Activated naive CD4-positive, alpha-beta T cell treated with anti-CD3 and anti-CD28 coated beads, Interleukin-2, amount 50 U/mL, for 16 hours (primary cell): Measurements from ENCODE around the gene KAT2B.

ENCODE experiments used
- DNase-seq: peaks from one replicate; pipeline ENCODE4 v3.0.0-alpha.2; 2020

The KAT2B gene

DNA sequence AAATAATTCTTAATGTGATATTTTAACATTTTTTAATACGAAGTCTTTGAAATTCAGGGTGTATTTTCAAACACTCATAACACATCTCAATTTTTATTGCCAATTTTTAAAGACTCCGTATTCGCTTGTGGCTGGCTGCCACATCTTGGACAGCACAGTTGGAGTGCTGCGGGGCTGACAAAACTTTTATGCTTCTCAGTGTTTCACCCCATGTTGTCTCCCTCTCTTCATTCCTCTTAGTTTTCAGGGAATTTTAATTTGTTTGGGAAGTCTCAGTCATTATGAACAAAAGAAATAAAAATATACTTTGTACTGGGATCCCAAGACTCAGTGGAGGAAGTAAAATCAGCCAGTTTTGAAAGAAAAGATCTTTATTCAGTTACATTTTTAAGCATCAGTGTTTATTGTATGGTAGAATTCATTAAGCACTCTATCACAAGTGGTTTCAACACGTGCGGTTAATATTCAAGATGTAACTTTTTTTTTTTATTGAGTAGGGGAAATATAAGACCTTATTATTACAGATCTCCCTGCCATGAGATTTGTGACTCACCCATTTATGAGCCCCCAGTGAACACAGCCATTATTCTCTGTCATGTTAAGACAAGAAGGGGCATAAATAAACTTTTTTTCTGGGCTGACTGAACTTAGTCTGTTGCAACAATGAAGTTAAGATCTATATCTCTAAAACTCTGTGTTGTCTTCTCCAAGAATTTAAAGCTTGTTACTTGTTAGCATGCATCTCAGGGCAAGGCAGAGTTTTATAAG lies 26.8 kb downstream of the KAT2B start:
- DNase-seq, result no peak

DNA sequence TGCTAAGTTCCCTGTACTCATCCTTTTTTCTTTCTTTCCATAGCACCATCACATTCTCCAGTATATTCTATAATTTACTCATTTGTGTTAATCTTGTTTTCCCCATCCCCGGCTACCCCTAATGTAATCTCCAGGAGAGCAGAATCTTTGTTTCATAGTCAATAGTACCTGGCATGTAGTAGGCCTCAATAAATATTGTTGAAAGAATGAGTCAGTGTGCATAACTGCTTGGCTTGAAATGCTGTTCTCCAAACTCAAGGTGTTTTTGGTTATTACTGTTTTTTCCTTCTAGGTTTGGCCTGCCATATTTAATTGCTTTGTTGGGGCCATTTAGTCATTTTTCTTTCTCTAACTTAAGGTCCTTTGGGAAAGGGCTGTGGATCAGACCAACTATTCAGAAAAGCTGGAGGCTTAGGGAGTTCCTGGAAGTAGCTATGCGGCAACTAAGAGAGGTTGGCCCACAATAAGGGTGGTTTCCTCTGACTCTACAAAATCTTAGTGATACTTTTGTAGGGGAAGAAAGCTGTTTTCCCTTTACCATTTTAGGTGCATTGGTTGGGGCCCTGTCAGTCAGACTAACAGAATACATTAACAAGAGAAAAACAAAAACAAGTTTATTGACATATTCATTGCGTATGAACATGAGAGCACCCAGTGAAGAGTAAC lies 28.4 kb downstream of the KAT2B start:
- DNase-seq, result no peak

DNA sequence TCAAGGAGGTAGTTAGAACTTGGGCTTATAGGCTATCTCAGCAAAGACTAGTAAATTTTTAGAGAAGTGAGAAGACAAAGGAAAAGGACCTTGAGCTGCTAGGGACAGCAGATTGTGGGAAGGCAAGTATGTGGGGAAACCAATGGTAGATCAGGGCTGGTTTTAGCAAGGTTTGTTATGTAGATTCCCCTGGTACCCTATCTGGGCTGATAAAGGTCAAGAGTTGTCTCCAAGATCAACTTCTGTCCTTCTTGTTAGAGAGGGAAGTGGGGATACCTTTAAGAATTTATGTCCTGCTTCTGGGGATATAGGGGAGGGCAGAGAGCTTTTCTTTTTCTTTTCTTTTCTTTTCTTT lies 28.9 kb downstream of the KAT2B start:
- DNase-seq, result no peak

DNA sequence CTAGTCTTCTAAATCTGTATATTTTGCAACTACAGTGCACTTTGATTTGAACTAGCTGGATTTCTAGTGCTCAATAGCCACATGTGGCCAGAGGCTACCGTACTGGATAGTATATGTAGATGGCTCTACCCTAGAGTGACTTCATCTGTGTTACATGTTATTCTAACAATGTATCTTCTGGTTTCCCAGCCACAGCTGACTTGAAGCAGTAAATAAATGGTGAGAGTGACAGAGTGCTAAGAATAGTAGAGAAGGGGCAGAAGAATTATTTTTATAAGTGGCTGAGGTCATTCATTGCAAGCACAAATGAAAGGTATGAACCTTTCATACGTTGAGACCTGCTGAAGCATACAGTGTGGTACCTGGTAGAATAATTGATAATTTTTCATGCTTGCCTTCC lies 30.9 kb downstream of the KAT2B start:
- DNase-seq, result no peak

DNA sequence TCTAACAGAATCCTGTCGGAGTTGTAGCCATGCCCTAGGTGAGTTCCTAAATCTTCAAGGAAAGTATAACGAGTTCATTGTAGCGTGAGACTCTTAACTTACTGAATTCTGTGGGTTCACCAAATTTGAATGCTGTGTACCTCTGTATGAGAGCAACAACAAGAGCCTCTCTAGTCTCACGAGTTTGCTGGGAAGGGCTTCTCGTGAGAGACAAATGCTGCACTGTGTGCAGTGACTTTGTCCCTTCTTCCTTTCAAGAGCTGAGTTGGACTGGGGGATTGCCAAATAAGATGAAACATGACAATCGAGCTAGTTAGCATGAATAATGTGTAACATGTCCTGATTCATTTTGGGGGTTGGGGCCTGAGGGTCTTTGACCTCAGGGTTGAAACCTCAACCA lies 32.2 kb downstream of the KAT2B start:
- DNase-seq, result no peak

DNA sequence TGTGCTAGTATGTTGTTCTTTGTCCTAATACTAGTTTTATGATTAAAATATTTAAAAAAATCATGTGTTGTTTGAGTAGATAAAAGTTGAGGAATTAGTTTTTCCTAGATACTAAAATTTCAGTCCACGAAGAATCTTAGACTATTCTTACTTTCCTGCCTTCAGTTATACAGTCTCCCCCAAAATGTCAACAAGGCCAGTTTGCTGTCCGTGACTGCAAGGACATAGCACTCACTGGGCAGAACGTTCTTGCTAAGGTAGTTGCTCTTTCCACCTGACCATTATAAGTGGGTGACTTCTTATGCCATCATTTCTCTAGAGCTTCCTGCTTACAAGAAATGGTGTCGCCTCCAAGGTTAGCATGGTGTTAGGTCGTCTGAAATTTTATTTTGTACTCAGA lies 32.8 kb downstream of the KAT2B start:
- DNase-seq, result no peak

DNA sequence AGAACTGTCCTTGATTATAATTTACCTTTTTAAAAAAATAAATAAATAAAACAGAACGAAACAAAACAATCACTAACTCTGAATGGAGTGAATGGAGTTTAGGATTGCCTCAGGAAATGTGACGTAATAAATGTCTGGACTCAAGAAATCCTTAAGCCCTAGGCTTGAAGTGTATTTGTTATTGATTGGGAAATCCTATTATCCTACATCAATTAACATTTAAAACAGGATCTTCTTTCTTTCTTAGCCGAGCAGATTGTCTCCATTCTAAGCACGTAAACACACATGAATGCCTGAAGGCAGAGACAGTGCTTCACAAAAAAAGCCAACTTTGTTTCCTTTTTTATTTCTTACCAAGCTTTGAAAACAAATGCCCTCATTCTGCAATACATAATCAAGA lies 33.4 kb downstream of the KAT2B start:
- DNase-seq, result no peak

DNA sequence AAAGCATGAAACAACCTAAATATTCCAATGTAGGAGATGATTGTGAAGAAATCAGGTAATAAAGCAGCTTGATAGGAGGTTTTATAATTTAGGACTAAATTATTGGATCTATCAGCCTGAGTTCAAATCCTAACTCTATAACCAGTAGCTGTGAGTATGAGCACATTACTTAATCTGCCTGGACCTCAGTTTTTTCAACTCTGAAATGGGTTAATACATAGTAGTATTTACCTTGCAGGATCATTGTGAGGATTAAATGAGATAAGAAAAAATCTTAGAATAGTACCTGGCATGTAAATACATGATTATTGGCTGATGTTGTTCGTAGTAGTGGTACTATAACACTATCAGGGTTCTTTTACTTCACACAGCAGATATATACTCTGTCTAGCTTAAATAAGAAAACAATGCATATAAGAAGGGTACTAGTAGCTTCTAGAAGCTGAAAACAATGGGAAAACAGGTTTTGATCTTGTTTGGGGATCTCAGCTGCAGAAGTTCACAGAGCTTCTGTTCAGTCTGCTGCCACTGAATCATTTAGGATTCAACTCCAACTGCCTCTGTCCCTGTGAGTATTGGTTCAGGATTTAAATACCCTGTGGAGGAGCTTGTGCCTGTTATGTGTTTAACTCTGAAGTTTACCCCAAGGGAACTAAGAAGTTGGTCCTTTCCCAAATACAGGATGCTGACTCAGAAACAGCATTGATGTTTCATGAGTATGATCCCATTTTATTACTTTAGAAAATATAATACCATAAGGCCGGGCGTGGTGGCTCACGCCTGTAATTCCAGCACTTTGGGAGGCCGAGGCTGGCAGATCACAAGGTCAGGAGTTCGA lies 34.2 kb downstream of the KAT2B start:
- no peak for DNase-seq

DNA sequence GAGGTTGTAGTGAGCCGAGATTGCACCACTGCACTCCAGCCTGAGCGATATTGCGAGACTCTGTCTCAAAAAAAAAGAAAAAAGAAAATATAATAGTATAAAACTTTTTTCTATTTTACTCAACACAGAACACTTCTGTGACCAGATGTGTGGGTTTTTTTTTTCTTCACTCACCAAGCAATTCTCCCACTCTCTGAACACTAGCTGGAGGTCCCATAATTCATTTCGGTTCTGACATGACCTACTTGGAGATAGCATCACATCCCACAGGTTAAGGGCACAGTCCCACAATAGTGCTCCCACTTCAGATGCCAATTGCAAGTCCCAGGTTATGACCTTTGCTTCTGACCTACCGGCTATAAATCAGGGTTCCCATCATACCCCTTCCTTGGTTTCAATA lies 35.0 kb downstream of the KAT2B start:
- no peak for DNase-seq

DNA sequence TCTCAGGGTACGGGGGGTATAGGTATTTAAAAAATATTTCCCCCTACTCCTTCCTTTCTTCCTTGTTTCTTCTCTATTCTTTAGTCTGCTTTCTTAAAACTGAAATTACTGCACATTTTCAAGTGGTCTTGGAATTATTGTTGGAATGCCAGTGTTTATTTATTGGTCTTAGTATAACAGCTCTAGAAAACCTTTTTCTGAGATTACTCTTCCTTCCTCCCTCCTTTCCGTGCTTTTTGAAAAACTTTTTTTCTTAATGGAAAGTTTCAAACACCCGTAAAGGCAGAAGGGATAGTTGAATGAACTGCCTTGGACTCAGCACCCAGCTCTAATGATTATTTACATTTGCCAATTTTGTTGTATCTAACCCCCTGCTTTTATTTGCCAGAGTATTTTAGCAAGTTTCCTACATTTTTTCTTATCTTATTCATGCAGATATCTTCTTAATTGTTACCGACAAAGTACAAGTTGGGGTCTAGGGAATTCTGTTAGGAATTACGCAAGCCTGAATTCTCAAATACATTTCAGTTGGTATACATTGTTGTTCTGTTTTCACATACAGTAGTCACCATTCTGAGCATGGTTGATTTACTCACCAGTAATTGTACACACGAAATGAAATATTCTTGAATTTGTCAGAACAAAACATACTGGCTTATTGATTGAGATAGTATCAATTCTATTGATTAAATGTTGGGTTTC lies 36.2 kb downstream of the KAT2B start:
- no peak for DNase-seq

DNA sequence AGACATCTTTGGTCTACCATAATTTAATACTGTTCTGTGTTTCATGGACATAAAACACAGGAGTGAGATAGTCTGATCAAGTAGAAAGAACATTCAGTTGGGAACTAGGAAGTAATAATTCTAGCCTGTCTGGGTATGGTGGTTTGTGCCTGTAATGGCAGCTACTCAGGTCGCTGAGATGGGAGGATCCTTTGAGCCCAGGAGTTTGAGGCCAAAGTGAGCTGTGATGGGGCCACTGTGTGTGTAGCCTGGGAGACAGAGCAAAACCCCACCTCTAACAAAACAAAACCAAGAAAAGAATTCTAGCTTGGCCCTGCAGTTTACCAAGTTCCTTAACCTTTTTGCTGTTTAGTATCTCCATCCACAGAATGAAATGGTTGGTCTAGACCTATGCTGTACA lies 36.8 kb downstream of the KAT2B start:
- no peak for DNase-seq

DNA sequence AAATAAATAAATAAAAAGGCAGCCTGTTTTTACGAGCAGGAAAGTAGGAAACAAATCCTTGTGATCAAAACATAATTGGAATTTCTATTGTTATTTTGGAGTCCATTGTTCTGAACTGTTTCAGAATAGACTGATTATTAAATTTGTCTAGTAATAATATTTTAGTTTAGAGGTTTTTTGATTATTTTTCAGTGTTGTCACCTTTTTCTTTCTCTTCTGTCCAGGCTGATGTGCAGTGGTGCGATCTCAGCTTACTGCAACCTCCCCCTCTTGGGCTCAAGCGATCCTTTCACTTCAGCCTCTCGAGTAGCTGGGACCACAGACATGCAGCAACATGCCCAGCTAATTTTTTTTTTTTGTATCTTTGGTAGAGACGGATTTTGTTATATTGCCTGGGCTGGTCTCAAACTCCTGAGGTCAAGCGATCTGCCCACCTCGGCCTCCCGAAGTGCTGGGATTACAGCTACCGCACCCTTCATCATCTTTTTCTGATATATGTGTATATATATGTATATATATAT lies 38.0 kb downstream of the KAT2B start:
- DNase-seq, result no peak

DNA sequence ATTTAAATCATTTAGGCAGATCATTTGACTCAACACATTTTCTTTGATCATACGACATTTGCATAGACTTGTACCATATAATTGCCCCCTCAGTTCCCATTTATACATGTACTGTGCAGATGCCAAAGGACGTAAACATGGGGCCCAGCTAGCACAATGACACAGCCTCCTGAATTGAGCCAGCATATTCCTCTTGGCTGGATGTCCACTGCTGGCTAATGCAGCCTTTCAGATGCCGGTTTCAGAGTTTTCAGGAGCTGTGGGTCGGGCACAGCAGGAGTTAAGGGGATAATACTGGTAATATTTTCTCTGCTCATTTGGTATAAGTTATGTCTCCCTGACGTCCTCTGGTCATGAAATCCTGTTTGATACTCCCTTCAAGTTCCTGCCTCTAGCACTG lies 39.4 kb downstream of the KAT2B start:
- DNase-seq, result no peak

DNA sequence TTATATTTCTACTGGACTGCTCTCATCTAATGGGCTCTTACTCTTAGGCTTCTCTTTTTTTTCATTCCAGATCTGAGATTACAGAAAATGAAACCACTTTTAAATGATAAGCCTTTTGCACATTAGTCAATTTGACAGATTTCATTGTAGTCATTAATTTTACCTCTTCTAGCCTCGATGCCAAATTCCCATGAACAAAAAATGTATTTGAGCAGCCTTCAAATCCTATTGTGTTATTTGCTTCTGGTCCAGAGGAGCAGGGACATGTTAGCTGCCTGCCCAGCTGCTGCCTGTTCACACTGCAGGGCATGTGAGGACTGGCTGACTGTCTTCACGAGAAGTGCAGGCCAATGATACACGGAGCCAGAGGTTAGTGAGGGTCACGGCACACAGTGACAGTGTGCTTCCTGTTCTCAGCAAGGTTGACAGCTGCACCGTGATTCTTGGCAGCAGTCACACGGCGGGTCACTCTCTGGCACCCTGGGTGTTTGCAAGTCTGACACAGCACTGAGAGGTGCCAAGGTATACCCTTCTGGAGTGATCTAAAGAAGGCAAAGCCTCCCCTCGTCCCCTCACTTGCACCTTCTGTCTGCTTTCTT lies 40.8 kb downstream of the KAT2B start:
- DNase-seq, result no peak

DNA sequence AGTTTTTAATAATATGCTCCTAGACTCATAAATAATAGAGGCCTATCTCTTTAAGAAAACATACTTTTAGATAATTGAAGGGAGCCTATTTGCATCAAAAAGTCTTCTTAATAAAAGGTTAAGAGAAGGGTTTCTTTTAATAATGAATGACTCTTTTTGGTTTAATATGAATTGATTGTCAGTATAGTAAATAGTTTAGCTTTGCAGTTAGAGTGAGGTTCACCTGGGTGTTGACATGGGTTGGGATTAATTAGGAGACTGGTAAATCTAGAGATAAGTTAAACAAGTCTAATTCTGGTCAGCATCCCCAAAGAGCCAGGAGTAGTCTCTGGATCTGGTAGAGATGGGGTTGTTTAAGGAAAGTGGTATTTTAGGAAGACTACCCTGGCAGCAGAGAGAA lies 43.0 kb downstream of the KAT2B start:
- no peak for DNase-seq

DNA sequence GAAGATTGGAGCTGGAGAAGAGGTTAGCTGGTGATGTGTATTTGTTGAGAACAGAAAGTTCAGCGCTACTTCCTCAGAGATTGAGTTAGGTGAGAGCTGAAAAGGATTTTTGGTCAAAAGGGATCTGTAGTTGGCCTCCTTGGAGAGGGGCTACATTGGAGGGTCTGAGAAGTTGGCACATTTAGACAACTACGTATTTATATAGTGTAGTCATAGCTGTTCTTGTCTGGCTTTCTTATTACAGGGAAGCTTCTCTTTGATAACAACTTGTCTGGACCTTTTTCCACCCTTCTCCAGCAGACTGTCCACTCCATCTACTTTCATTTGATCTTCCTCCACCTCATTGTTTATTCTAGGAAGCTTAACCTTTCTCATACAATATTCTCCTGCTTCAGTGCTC lies 43.7 kb downstream of the KAT2B start:
- DNase-seq, result no peak

DNA sequence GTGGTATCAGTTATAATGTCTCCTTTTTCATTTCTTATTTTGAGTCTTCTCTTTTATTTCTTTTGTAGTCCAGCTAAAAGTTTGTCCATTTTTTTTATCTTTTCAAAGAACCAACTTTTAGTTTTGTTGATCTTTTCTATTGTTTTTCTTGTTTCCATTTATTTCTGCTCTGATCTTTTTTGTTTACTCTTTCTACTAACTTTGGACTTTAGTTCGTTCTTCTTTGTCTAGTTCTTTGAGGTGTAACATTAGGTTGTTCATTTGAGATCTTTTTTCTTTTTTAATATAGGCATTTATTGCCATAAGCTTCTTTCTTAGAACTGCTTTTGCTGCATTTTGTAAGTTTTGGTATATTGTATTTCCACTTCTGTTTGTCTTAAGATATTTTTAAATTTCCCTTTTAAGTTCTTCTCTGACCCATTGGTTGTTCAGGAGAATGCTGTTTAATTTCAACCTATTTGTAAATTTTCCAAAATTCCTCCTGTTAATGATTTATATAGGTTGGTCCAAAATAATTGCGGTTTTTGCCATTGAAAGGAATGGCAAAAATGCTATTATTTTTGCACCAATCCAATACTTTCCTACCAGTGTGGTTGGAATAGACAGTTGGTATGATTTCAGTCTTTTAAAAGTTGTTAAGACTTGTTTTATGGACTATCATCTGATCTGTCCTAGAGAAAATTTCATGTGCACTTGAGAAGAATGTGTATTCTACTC lies 51.2 kb downstream of the KAT2B start:
- no peak for DNase-seq

DNA sequence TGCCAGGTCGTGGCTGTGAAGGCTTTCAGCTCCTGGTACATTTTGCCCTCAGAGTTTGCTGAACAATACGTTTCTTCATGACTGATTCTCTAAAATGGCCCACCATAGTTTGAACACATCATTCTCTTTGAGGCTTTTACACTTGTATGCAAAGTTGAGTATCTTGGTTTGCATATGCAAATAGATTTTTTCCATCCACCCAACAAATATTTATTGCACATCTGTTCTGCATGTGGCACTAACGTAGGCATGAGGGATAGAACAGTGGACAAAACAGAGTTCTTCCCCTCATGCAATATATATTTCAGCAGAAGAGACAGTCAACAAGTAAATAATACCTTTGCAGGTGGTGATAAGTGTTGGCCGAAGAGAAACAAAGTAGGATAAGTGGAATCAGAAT lies 55.2 kb downstream of the KAT2B start:
- DNase-seq, result no peak

DNA sequence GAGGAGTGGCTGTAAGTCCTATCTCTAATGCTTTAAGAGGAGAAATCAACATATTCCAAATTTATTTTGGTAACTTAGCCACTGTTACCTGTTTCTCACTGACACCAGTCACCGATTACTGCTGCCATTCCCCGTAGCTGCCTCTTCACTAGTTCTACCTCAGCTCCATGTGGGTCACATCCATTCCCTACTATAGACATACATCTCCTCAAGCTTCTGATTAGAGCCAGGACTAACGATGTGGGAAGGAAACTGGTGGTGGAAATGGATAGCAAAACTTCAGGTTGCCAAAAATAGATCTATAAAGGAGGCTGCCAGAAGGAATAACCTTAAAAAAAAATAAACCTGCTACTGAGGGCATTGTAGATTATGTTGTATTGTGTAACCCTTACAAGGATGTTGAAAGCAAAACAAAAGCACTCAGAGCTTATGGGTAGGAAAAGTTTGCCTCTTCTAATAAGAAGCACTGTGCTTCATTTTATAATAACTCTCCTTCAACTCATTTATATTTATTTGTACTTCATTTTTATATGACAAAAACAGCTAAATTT lies 56.0 kb downstream of the KAT2B start:
- DNase-seq, result no peak

DNA sequence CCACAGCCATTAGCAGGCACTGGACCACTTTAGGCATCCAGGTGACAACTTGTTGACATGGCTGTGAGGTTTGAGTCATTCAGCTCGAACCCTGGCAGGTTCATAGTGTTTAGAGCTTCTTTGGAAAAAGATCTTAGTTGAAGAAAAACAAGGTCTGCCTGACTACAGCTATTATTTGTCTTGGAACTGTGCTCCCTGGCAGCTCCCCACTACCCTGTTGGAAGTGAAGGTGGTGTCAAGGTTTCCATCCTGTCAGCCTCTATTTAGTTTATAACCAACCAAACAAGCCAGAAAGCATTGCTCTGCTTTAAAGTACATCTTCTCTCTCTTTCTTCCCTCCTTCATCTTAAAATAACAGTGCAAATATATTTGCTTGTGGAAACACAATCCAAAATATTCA lies 56.8 kb downstream of the KAT2B start:
- no peak for DNase-seq

DNA sequence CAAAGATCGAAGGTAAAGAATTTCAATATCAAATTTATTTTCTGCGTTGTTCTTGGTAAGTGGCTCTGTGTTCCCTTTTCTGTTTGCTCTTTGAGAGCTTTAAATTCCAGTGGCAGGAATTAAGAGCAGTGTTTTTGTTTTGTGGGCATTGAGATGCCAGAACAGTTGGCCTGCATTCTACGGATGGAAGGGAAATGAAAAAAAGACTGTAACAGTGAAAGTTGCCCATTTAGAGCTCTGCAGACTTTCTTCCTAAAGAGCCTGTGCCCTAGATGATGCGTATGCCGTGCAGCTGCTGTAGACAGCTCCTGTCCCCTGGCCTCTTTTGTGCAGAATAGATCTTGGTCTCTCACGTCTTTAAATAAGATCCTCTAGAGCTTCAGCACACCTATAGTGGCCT lies 58.8 kb downstream of the KAT2B start:
- no peak for DNase-seq

DNA sequence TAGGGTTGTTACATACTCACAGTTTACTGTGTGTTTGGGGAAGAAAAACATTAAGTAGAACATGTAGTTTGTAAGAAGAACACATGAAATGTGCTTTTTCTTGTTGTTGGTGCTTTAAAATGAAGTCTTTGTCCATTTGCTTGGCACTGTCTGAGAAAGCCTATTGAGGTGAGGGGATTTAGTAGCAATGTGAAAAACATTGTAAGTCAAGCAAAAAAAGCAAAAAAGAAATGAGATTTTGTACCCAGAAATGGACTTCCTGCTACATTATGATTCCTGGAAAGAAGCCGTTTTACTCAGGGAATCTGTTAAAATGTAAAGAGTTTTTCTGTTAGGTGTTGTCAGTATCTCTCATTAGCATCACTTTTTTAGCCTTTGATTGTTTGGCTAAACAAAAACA lies 59.9 kb downstream of the KAT2B start:
- DNase-seq, result no peak
